Common myeloid progenitor, CD34-positive (primary cell): ENCODE results near the gene PPM1H.
A peak's percentile ranks its signal among the peaks of the same experiment; 100 is the strongest.

Source experiments
- CTCF ChIA-PET: fragments of 350-600 bp; sonication (Branson Sonifier 250); formaldehyde crosslinking; loops from one replicate; lab custom pipeline; 2021; ENCODE audit warnings: antibody characterized with exemption; lab: Charles Lee
- POLR2A ChIA-PET: fragments of 350-600 bp; sonication (Branson Sonifier 250); formaldehyde crosslinking; loops from one replicate; lab custom pipeline; 2021; ENCODE audit warnings: antibody characterized with exemption; lab: Charles Lee
- DNase-seq, 3 donors: peaks; one replicate each; pipeline versions ENCODE4 v3.0.0 to v3.0.0-alpha.2; 2013
- H3K27ac ChIP-seq, 2 experiments: 1 replicate in 1 of 2; 2 replicates in 1 of 2; pipeline ENCODE4 v1.7.0; 2013; ENCODE audit warnings: inconsistent platforms in 2 of 2, low read length in 2 of 2, mild to moderate bottlenecking in 2 of 2, low read depth in 1 of 2, moderate library complexity in 1 of 2; ENCODE audit not compliant: severe bottlenecking in 2 of 2, insufficient read depth in 1 of 2, poor library complexity in 1 of 2
- H3K27me3 ChIP-seq, 5 experiments: replicated peaks in 2 of 5; 1 replicate in 3 of 5; 2 replicates in 2 of 5; pipeline versions ENCODE4 v1.6.1 to v1.7.0; 2013; ENCODE audit warnings: low read length in 4 of 5, mild to moderate bottlenecking in 2 of 5, moderate library complexity in 2 of 5, inconsistent platforms in 1 of 5; ENCODE audit not compliant: insufficient read depth in 5 of 5, control insufficient read depth in 4 of 5
- H3K36me3 ChIP-seq, 4 experiments: 1 replicate in 2 of 4; 2 replicates in 2 of 4; pipeline versions ENCODE4 v1.6.1 to v1.7.0; 2013; ENCODE audit warnings: low read length in 3 of 4, control low read depth in 1 of 4, mild to moderate bottlenecking in 1 of 4; ENCODE audit not compliant: control insufficient read depth in 4 of 4, insufficient read depth in 4 of 4
- H3K4me1 ChIP-seq, 4 experiments: 1 replicate in 3 of 4; 2 replicates in 1 of 4; pipeline versions ENCODE4 v1.6.1 to v1.7.1; 2013; ENCODE audit warnings: low read length in 3 of 4, mild to moderate bottlenecking in 3 of 4, control low read depth in 1 of 4, inconsistent platforms in 1 of 4, moderate library complexity in 1 of 4; ENCODE audit not compliant: control insufficient read depth in 4 of 4, insufficient read depth in 4 of 4; ENCODE audit errors: control extremely low read depth in 1 of 4
- H3K4me3 ChIP-seq, 7 experiments: 1 replicate in 4 of 7; 2 replicates in 3 of 7; pipeline versions ENCODE4 v1.5.1 to v1.7.0; 2013; ENCODE audit warnings: mild to moderate bottlenecking in 7 of 7, low read length in 6 of 7, moderate library complexity in 6 of 7, inconsistent platforms in 2 of 7, low read depth in 2 of 7, control low read depth in 1 of 7; ENCODE audit not compliant: insufficient read depth in 4 of 7, control insufficient read depth in 1 of 7; ENCODE audit errors: extremely low read depth in 1 of 7
- H3K9me3 ChIP-seq, 5 experiments: 1 replicate in 4 of 5; 2 replicates in 1 of 5; pipeline versions ENCODE4 v1.6.1 to v1.7.1; 2013; ENCODE audit warnings: low read length in 4 of 5, mild to moderate bottlenecking in 2 of 5, inconsistent platforms in 1 of 5, low read depth in 1 of 5, moderate library complexity in 1 of 5; ENCODE audit not compliant: control insufficient read depth in 4 of 5, insufficient read depth in 2 of 5; ENCODE audit errors: control extremely low read depth in 1 of 5
- WGBS: methylation state at CpG from one replicate; pipeline ENCODE4 v1.1.5; 2013; ENCODE audit not compliant: insufficient coverage; 5-methylcytosine and 5-hydroxymethylcytosine counted together

Gene PPM1H

GRCh38 chr12:62912644-62913043 lies 22.3 kb downstream of the PPM1H start:
- H3K4me1 ChIP-seq: peaks cover 13 to 39% (median 18%) of the 10 kb centered on the region in 4 experiments
- H3K9me3 ChIP-seq: no peaks in the 10 kb centered on the region
- no peak overlapping the region for H3K27ac ChIP-seq
- no peaks in the 10 kb centered on the region for H3K27me3 ChIP-seq
- no peak for DNase-seq
- peaks cover 0 to 7% (median 0%) of the 10 kb centered on the region in 4 experiments for H3K36me3 ChIP-seq
- CTCF ChIA-PET: interaction anchor here (0.6 kb wide), 1 partner anchor 94 kb away, joined by 3 read pairs; no protein-coding TSS in a partner anchor
- WGBS: 97% methylated on average over 2 of the region's 4 CpGs
- H3K4me3 ChIP-seq: no peak overlapping the region
- POLR2A ChIA-PET: no interaction called here

GRCh38 chr12:62911286-62911685 lies 23.7 kb downstream of the PPM1H start:
- H3K27ac ChIP-seq: peak overlapping the region; percentile 69 to 73
- peaks cover 13 to 45% (median 20%) of the 10 kb centered on the region in 4 experiments for H3K4me1 ChIP-seq
- CTCF ChIA-PET: interaction anchor here (0.7 to 1.8 kb wide), 4 partner anchors 10 to 81 kb away, joined by 3 to 7 read pairs (median 5); partner anchors contain the start of gene PPM1H
- H3K4me3 ChIP-seq: no peak overlapping the region
- peaks cover 0 to 7% (median 0%) of the 10 kb centered on the region in 4 experiments for H3K36me3 ChIP-seq
- no peaks in the 10 kb centered on the region for H3K9me3 ChIP-seq
- 52% methylated on average over 3 of the region's 4 CpGs for WGBS
- no peak for DNase-seq
- POLR2A ChIA-PET: interaction anchor here (1.9 kb wide), 1 partner anchor 23 kb away, joined by 7 read pairs; no protein-coding TSS in a partner anchor
- no peaks in the 10 kb centered on the region for H3K27me3 ChIP-seq

- Histone ChIP-seq H3K9me3 (no peaks in the 10 kb centered on the region), H3K27me3 (no peaks in the 10 kb centered on the region), H3K27ac (peak overlapping the region; percentile 69 to 73), H3K36me3 (peaks cover 0 to 7% (median 0%) of the 10 kb centered on the region in 4 experiments), H3K4me1 (peaks cover 13 to 45% (median 20%) of the 10 kb centered on the region in 4 experiments), H3K4me3 (no peak overlapping the region)
- peak; percentile 63 to 91 (median 72) for DNase-seq
- POLR2A ChIA-PET: interaction anchor here (1.9 kb wide), 1 partner anchor 23 kb away, joined by 7 read pairs; no protein-coding TSS in a partner anchor
- CTCF ChIA-PET: interaction anchor here (0.7 to 1.8 kb wide), 4 partner anchors 9 to 80 kb away, joined by 3 to 7 read pairs (median 5); partner anchors contain the start of gene PPM1H
- no CpG with 5 or more reads among the region's 5 CpGs for WGBS
Observed at GRCh38 chr12:62910549-62911169, 24.3 kb downstream of the PPM1H start.

GRCh38 chr12:62909340-62909739 lies 25.6 kb downstream of the PPM1H start:
- Histone ChIP-seq H3K4me3 (no peak overlapping the region), H3K9me3 (no peaks in the 10 kb centered on the region), H3K36me3 (no peaks in the 10 kb centered on the region), H3K27ac (peak overlapping the region; percentile 69 to 73), H3K27me3 (no peaks in the 10 kb centered on the region), H3K4me1 (peaks cover 13 to 41% (median 14%) of the 10 kb centered on the region in 4 experiments)
- ChIA-PET CTCF (interaction anchor here (0.8 kb wide), 1 partner anchor 32 kb away, joined by 3 read pairs; no protein-coding TSS in a partner anchor), POLR2A (no interaction called here)
- no peak for DNase-seq
- WGBS: 86% methylated on average over 1 of the region's 1 CpG

- no peaks in the 10 kb centered on the region for H3K27me3 ChIP-seq
- no peaks in the 10 kb centered on the region for H3K9me3 ChIP-seq
- ChIA-PET CTCF (interaction anchor here (0.8 to 2.0 kb wide), 2 partner anchors 16 to 32 kb away, joined by 3 to 6 read pairs; no protein-coding TSS in a partner anchor), POLR2A (no interaction called here)
- DNase-seq: no peak
- peaks cover 11 to 41% (median 15%) of the 10 kb centered on the region in 4 experiments for H3K4me1 ChIP-seq
- no peaks in the 10 kb centered on the region for H3K36me3 ChIP-seq
- H3K27ac ChIP-seq: peak overlapping the region in 1 of 2 experiments; percentile 11
- H3K4me3 ChIP-seq: no peak overlapping the region
- WGBS: no CpG with 5 or more reads among the region's 2 CpGs
Observed at GRCh38 chr12:62908674-62909073, 26.3 kb downstream of the PPM1H start.

GRCh38 chr12:62907561-62907960 lies 27.4 kb downstream of the PPM1H start:
- no peaks in the 10 kb centered on the region for H3K27me3 ChIP-seq
- no peak for DNase-seq
- CTCF ChIA-PET: interaction anchor here (1.2 to 2.0 kb wide), 3 partner anchors 14 to 27 kb away, joined by 5 to 8 read pairs (median 6); partner anchors contain the start of gene PPM1H
- H3K36me3 ChIP-seq: no peaks in the 10 kb centered on the region
- no peak overlapping the region for H3K27ac ChIP-seq
- H3K4me3 ChIP-seq: no peak overlapping the region
- WGBS: 0% methylated on average over 1 of the region's 2 CpGs
- peaks cover 17 to 50% (median 21%) of the 10 kb centered on the region in 4 experiments for H3K4me1 ChIP-seq
- POLR2A ChIA-PET: interaction anchor here (0.9 kb wide), 1 partner anchor 52 kb away, joined by 4 read pairs; no protein-coding TSS in a partner anchor
- no peaks in the 10 kb centered on the region for H3K9me3 ChIP-seq
